Pulmonary artery endothelial cell (primary cell): Measurements from ENCODE around the gene WFDC8. TPM values are rescaled to one million over a fixed set of nuclear protein-coding genes. Genes with fewer than 3 reads are reported as not detected.
"Not testable (repeated sequence)": the region's sequence is repeated elsewhere in the genome, so short reads cannot be mapped to it uniquely, and the experiment has no call there.

Experiments
- DNase-seq: peaks from one replicate; pipeline ENCODE4 v3.0.0-alpha.2; 2011; ENCODE audit warnings: low read depth, low spot score
- total RNA-seq: library from RNA; depleted of rRNA; stranded (reverse); fragments of >200 nt; gene quantifications from 2 replicates; pipeline ENCODE4 v1.2.3, GENCODE V29; 2014

WFDC8 gene
- not detected in 2 replicates for total RNA-seq

GRCh38 chr20:45579184-45579583 lies at the start of gene WFDC8:
TSS of gene WFDC8 (minus strand) at chr20:45579284. CDS start at chr20:45579247, 37 bp downstream.
- DNase-seq = no peak

GRCh38 chr20:45626540-45626939 lies 47.5 kb upstream of the WFDC8 start:
- DNase-seq = no peak

- DNase-seq = no peak
These were observed 42.5 kb upstream of the WFDC8 start for GRCh38 chr20:45621593-45621992.

- DNase-seq = no peak
These were observed 38.5 kb upstream of the WFDC8 start for GRCh38 chr20:45617591-45617990.

GRCh38 chr20:45612314-45612713 lies 33.2 kb upstream of the WFDC8 start:
- DNase-seq = no peak

- no peak for DNase-seq
These were observed 32.0 kb upstream of the WFDC8 start for GRCh38 chr20:45611054-45611453.

GRCh38 chr20:45607810-45608209 lies 28.7 kb upstream of the WFDC8 start:
- DNase-seq = no peak

GRCh38 chr20:45595235-45595634 lies 16.2 kb upstream of the WFDC8 start:
- no peak for DNase-seq

GRCh38 chr20:45593498-45593897 lies 14.4 kb upstream of the WFDC8 start:
- DNase-seq = no peak

- no peak for DNase-seq
These were observed 13.6 kb upstream of the WFDC8 start for GRCh38 chr20:45592574-45593189.

GRCh38 chr20:45589725-45590124 lies 10.6 kb upstream of the WFDC8 start:
- no peak for DNase-seq

- DNase-seq = no peak
These were observed 9.7 kb upstream of the WFDC8 start for GRCh38 chr20:45588800-45589199.

GRCh38 chr20:45585986-45586385 lies 6.9 kb upstream of the WFDC8 start:
- DNase-seq = not testable (repeated sequence)

GRCh38 chr20:45584294-45584693 lies 5.2 kb upstream of the WFDC8 start:
- not testable (repeated sequence) for DNase-seq

GRCh38 chr20:45583502-45583901 lies 4.4 kb upstream of the WFDC8 start:
- DNase-seq = no peak

GRCh38 chr20:45581702-45582101 lies 2.6 kb upstream of the WFDC8 start:
- no peak for DNase-seq

GRCh38 chr20:45578231-45578630 lies 853 bp downstream of the WFDC8 start:
- no peak for DNase-seq

GRCh38 chr20:45576995-45577394 lies 2.1 kb downstream of the WFDC8 start:
- no peak for DNase-seq

GRCh38 chr20:45575931-45576330 lies 3.2 kb downstream of the WFDC8 start:
- no peak for DNase-seq

GRCh38 chr20:45569650-45570049 lies 9.4 kb downstream of the WFDC8 start:
- not testable (repeated sequence) for DNase-seq

GRCh38 chr20:45564760-45565276 lies 14.3 kb downstream of the WFDC8 start:
- no peak for DNase-seq

GRCh38 chr20:45555198-45555597 lies 23.9 kb downstream of the WFDC8 start:
- DNase-seq = no peak

GRCh38 chr20:45552456-45552855 lies 26.6 kb downstream of the WFDC8 start:
- DNase-seq = no peak

- DNase-seq = no peak
These were observed 28.3 kb downstream of the WFDC8 start for GRCh38 chr20:45550765-45551164.
